NCI-H510A (cell line): Measurements from ENCODE around the gene ARHGDIB.

Source experiments
- DNase-seq: peaks from one replicate; lab custom pipeline; 2025; lab: John Stamatoyannopoulos, UW

The ARHGDIB gene

DNA sequence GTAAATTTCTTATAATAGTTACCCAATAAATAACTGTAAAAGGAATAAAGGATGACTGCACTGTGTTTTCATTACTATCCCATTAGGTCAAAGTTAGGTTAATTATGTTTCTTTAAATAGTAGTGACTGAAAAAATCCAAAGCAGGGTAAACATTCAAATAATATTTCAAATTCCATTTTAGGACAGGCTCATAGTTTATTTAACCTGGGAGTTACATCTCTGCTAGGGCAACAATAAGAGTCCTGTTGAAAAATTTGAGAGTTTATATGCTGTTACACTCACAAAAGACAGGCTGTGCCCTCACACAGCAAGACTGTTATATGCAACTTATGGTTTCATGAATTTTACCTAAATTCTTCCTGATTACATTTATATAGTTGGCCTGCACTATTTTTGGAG lies 31.1 kb downstream of the ARHGDIB start:
- no peak for DNase-seq

DNA sequence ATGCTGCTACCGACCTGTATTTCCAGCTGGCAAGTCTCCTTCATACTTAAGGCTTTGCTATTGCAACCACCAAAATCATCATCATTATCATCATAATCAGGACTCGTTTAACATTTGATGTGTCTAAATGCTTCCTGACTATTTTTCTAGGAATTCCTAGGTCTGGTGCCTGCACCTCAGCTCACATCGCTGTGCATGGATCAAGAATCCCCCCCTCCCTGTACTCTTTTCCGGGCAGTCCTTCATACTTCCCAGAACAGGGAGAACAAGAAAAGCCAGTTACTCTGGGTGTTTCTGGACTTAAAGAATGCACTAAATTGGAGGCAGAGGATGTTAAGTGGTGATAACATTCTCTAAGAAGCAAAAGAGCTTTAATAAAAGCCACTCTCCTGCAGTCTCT lies 32.5 kb downstream of the ARHGDIB start:
- peak; percentile 53 for DNase-seq

DNA sequence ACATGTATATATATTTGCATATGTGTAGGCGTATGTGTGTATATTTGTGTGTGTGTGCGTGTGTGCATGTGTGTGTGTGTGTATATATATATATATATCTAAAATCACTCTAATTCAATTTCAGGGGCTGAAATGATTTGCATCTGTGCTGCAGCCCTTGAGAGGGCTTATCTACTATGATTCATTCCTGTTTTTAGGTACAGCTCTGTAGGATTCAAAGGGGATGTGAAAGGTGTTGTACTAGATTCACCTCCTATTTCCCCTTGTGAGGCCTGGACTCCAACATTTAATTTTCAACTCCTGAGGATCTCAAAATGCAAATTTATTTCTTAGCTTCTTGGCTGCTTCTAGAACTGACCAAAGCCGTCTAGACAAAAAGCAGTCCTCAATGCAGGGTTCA lies 34.1 kb downstream of the ARHGDIB start:
- no peak for DNase-seq

DNA sequence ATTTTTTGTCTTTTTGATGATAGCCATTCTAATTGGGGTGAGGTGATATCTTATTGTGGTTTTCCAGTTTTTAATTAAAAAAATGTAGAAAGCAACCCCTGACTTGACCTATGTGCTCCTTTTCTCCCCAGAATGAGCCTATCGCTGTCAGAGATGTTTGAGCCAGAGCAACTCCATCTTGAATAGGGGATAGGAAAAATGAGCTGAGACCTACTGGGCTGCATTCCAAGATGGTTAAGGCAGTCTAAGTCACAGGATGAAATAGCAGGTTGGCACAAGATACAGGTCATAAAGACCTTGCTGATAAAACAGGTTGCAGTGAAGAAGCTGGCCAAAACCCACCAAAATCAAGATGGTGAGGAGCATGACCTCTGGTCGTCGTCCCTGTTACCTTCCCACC lies 36.9 kb downstream of the ARHGDIB start:
- DNase-seq: no peak

DNA sequence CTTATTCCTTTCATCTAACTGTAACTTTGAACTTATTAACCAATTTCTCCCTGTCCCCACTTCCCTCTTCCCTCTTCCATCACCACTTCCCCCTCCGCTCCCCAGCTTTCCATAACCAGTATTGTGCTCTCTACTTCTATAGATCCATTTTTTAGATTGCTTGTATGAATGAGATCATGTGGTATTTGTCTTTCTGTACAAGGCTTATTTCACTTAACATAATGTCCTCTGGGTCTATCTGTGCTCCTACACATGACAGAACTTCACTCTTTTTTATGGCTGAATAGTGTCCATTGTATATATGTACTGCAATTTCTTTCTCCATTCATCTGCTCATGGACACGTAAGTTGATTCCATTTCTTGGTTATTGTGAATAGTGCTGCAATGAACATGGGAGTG lies 37.5 kb downstream of the ARHGDIB start:
- DNase-seq: no peak

DNA sequence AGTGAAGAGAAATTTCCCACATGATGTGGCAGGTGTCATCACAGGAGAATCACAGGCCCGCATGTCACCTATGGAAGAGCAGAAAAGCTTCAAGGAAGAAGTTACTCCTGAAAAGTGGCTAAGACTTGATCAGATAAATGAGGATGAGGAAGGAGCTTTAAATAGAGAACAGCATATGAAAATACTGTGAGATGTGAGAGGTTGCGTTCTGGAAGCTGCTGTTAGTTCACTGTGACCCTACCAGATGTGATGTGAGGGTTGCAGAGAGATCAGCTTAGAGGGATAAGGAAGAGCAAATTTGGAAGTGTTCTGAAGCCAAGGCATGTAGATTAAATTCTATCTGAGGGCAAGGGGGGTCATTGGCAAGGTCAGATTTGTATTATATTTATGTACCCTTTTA lies 40.2 kb downstream of the ARHGDIB start:
- no peak for DNase-seq

DNA sequence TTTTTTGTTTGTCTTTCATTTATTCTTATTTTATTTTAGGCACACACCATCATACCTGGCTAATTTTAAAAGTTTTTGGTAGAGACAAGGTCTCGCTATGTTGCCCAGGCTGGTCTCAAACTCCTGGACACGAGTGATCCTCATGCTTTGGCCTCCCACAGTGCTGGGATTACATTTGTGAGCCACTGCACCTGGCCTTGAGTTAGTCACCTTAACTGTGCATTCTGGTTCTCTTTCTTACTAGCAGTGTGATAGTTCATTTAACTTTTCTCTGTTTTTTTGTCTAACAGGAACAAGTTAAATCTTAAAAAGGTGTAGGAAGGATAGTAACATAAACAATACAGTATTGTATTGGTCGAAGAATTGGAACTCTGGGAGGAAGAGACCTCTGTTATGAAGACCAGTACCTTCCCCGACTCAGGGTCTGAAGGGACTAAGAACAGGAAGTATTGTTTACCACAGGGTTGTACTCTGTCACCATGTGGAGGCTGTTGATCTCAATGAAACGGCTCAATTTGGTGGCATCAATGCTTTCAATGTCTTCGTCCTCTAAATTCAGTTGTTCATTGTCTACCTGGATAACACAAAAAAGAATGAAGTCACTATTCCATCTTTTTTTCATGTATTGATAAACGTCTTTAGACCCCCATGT lies 40.8 kb downstream of the ARHGDIB start:
- DNase-seq: no peak

DNA sequence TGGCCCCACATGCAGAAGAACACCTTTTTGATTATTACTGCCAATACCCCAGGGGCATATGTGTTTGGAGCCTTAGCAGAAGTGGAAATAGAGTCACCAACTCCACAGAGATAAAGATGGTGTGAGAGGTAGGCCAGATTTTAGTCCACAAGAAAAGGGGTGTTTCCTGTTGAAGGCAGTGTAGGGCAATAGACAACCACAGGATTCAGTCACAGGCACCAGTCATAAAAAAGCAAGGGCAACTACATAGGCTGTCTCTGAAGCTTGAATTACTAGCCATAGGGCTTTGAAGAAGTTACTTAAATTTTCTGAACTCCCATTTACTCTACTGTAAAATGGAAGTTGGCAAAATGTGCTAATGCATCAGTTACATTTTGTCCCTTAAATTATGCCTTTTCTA lies 41.9 kb downstream of the ARHGDIB start:
- DNase-seq: no peak

DNA sequence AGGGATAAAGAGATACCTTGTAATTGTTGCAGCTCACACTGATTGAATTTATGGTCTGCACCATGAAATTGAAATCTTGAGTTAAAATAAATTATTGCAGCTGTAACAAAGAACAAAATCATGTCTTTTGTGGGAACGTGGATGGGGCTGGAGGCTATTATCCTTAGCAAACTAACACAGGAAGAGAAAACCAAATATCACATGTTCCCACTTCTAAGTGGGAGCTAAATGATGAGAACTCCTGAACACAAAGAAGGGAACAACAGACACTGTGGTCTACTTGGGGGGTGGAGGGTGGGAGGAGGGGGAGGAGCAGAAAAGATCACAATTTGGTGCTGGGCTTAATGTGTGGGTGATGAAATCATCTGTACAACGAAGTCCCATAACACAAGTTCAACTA lies 45.7 kb downstream of the ARHGDIB start:
- DNase-seq: no peak

DNA sequence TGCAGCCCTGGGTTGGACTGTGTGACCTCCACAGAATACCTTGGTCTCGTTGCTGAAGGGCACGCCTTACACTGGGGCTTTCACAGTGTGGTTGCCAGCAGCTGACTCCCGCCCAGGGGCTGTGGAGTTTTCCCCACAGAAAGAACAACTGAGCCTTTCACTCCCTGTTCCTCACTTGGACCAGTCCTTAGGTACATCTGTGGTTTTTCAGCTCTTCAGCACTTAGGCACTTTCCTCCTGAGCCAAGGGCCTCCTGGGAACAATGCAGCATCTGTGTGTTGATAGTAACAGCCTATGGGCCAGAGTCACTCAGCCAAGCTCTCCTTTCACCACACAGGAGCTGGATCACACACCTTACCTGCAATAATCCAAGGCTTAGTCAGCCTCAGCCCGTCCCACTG lies 48.0 kb downstream of the ARHGDIB start:
- DNase-seq: no peak

DNA sequence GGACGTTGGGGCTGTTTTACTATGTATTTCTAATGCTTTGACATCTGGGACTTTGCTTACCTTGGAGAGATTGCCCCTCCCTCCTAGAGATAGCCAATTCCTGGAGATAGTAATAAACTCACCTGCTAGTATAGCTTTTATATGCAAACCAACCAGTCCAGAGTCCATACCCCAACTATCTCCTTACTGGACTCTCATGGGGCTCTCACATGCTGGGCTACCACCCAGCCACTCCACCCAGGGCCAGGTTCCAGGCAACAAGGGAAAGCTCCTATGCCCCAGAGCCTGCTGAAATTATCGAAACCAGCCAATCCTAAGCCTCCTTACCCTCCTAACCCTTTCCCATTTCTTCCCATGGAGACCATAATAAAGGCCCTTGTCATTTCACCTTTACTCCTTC lies 50.3 kb downstream of the ARHGDIB start:
- no peak for DNase-seq

DNA sequence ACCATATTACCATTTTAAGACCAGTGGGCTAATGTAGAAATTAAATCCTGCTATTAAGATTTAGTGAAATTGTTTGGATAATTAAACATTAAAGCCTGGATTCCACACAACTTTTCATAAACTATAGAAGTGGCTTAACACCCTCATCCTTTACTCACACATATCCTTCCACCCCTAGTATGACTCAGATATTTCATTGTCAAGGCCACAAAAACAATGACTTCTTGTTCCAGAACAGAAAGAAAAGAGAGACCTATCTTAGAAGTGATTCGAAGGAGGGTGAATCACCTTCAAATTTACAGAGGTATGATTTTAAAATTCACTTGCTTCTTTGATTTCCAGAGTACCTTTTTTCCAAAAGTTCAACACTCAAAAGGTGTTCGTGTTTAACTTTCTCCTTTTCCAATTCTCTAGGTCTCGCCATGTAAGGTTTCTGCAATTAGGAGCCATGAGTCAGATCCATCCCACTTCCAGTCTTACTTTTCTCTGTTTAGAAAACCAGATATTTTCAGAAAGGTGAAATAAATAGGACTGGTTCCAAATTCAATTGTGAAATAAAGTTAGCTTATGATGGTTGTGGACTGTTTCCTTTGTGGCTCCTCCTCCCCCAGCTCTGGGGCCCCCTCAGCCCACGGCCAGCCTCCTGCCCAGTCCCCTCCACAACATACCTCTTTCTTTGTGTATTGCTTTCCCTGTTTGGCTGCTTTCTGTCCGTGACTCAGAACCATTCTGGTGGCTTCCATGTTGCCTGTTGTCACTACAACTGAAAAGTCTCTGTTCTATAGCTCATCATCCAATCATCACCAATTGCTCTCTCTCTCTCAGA lies 51.1 kb downstream of the ARHGDIB start:
- DNase-seq: no peak

DNA sequence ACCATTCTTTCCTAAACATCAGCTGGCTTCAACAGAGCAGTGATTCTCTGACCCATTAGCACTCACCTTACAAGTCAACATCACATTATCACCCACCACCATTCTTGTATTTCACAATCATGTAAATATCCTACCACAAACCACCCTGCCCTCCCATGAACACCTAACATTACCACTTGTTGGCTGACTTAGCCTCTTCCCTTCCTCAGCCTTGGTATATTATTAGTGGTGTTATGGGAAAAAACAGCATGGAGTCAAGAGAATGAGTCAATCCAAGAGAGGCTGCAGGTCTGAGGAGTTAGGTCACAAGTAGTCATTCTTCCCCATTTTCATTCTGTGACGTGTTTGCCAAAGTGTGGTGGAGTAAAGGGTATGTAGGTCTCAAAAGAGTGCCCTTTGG lies 53.4 kb downstream of the ARHGDIB start:
- DNase-seq: no peak

DNA sequence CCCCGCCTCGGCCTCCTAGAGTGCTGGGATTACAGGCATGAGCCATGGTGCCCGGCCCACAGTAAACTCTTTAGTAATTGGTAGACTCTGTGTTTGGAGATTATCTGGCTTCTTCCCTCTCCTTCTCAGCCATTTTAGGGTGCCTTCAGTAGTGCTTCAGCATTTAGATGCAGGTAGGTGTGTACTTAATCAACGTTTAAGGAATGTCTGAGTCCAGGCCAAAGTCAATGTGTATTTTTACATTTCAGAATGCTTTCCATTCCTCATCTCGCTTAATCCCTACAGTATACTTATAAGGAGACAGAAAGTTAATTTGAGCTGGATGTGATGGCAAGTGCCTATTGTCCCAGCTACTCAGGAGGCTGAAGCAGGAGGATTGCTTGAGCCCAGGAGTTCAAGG lies 55.3 kb downstream of the ARHGDIB start:
- DNase-seq: no peak

DNA sequence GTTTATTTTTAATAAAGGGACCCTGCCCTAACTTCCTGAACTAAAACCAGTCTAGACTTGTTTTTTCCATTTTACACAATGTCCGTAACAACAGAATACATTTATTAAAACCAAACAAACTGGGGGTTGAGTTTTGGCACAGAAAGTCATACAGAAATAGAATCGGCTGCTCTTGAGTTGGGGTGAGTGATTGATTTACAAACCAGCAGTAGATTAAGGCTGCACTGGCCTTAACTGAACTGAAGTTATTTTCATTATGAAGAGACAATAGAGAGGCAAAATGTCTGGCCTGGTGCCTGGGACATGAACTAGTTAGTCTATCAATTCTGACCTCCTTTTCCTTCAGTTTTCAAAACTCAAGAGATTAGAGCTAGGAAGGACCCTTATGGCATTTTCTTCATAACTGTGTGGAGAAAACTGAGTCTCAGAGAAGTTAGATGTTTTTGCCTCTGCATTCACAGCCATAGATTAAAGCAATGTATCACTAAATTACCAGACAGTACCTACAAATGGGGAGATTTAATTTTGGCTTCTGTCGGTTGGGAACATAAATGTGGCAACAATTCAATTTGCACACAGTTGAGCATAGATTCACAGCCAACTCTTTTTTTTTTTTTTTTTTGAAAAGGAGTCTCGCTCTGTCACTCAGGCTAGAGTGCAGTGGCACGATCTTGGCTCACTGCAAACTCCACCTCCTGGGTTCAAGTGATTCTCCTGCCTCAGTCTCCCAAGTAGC lies 56.0 kb downstream of the ARHGDIB start:
- no peak for DNase-seq

DNA sequence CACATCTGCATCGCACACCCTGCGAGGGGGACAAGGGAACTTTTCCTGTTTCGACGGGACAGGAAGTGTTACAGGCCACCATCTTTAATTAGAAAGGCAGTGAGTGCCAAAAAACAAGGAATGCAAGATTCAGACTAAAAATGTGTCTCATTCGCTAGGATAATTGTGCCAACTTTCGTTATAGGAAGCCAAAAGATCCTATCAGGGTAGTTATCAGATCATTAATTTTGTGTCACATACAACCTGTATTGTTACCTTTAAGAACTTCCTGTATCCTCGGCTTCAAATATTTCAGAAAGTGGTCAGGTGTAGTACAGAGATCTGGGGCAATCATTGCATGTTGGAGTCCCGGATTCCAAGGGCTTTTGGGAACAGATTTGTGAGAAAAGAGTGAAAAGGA lies 56.5 kb downstream of the ARHGDIB start:
- no peak for DNase-seq

DNA sequence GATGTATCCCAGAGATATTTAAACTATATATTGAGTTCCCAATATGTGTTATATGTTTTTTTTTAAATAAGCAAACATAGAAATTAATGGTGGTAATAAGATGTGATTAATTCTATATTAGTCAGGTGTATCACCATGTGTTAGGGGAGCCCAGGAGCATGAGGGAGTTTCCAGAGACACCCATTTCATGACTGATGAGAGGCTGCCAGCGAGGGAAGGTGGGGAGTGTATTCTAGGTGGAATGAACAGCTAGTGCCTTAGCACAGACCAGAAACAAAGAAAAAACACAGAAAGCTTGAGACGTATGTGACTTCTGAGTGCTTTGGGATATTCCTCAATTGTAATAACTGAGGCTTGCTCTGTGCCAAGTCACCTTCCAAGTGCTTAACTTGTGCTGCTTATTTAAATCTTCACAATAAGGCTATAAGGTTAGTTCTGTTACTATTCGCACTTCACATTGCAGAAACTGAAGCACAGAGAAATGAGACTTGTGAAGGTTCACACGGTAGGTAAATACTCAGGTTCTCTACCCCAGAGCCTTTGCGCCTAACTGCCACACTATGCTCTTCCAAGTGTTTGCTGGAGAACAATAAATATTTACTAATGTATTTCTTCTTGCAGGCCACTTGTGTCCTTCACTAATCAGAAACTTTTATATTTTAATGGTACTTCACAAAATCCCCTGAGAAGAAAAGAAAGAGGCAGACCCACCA lies 57.9 kb downstream of the ARHGDIB start:
- no peak for DNase-seq

DNA sequence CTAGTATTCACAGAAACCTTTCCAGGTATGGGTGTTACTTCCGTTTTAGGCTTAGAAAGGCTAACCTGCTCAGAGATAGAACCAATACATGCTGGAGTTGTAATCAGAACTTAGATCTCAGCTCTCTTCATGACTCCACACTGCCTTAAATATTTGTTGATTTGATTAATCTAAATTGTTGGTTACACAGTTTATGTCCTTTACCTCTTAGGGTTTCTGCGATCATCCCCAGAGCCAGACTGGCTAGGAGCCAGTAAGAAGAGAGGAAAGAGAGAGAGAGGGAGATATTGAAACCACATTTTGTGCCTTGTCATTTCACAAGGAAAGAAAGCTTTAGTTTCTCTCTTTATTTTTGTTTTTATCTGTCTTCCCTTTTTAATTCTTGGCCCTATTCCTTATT lies 58.9 kb downstream of the ARHGDIB start:
- DNase-seq: no peak

DNA sequence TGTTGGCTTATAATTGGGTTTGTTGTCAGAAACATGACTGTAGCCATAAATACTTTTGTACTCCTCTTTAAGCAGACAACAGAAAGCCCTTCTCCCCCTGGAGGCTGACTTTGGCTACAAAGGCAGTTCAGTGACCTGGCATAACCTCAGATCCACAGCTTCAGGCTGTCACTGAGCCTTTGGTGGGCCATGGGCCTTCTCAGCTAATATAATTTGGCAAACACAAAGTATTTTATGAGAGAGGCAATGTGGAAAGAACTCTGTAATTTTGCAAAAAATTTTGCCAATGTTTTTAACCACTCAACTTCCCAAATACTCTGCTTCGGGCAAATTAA lies 60.2 kb downstream of the ARHGDIB start:
- DNase-seq: no peak

DNA sequence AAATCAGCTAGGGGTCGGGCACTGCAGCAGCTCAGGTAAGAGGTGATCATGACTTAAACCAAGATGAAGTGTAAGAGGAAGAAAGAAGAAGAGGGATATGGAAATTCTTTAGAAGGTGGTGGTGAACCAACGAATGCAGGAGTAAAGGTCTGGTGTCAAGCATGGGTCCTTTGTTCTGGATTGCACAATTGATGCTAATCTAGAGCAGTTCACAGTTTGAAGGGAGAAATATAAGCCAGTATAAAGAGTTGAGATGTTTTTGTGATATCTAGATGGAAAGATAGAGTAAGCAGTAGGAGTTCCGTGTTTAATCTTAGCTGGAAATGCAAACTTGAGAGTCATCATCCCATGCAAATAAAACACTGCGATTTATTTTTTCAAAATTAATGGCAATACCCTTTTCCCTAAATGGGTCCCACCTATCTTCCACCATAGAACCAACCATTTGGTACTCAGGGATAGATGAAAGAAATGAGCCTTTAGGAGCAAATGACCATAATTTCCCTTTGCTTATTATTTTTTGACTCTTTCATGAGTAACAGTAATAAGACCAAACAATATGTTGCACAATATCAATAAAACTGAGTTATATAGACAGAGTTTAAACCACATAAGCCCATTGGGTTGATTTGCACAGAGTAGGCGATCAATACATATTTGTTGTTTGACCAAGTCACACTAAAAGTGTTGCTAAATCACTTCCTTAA lies 60.7 kb downstream of the ARHGDIB start:
- no peak for DNase-seq

DNA sequence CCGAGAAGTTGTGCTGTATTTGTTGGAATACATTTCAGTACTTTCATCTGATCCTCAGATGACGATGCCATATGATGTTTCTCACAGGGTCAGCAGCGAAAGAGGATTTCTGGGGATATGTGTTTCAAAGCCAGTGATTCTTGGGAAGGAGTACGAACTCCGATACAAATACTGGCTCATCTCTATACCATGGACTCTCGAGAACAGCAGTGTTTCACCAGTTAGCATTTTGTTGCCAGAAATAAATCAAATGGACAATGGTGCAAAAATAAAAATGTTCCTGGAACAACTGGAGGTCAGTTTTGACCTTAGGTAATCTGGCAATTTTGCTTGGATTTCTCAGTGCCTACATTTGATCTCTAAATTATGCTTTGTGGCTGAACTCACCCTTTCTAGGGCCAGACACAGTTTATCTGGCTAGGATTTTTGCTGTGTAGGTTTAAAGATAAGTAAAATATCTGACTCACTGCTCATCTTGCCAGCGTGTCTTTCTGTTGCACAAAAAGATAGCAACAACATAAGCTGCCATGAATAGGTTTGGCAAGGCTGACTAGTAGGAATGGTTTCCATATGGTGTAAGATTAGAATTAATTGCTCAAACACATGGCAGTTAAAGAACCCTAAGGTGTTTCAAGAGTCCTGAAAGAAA lies 64.8 kb downstream of the ARHGDIB start:
- DNase-seq: no peak
